GM18909 (cell line): ENCODE results near the gene KRTAP10-12.
"Not testable (repeated sequence)": the region's sequence is repeated elsewhere in the genome, so short reads cannot be mapped to it uniquely, and the experiment has no call there.

Experiments used
- ATAC-seq: cut with Tn5 transposase; IDR thresholded peaks from one replicate; pipeline ENCODE4 v1.9.1; 2021; ENCODE audit warnings: mild to moderate bottlenecking; ENCODE audit not compliant: unreplicated experiment, poor library complexity

KRTAP10-12 gene

GRCh38 chr21:44667612-44668011, 29.4 kb upstream of the KRTAP10-12 start:
- ATAC-seq, result no peak

- no peak for ATAC-seq
These were observed 26.1 kb upstream of the KRTAP10-12 start for GRCh38 chr21:44670642-44671432.

DNA sequence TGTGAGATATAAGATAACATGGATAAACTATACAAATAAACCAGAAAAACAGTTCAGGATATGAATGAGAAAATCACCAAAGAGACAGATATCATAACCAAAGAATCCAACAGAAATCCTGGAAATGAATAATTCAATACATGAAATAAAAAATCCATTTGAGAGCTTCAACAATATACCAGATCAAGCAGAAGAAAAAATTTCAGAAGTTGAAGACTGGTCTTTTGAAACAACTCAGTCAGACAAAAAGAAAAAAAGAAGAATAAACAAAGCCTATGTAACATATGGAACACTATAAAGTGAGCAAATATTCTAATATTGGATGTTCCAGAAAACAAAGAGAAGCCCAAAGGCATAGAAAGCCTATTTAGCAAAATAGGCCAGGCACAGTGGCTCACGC, 25.1 kb upstream of the KRTAP10-12 start:
- no peak for ATAC-seq

GRCh38 chr21:44677881-44678280, 19.1 kb upstream of the KRTAP10-12 start:
- ATAC-seq, result no peak

DNA sequence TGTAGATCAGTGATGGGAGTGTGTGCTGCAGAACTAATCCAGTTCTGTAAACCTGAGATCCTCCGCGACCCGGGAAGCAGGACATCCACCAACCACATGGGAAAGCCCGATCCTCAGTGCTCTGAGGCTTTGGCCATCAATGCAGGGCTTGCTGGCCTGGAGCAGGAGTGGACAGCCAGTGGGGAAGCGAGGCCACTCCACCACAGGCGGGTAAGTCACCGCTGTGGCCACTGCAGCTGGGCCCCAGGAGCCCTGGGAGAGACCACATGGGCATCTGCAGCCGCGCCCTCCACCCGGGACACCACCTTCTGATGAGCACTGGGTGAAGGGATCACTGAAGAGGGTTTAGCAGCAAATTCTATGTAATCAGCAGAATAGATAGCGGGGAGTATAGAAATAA, 15.8 kb upstream of the KRTAP10-12 start:
- no peak for ATAC-seq

DNA sequence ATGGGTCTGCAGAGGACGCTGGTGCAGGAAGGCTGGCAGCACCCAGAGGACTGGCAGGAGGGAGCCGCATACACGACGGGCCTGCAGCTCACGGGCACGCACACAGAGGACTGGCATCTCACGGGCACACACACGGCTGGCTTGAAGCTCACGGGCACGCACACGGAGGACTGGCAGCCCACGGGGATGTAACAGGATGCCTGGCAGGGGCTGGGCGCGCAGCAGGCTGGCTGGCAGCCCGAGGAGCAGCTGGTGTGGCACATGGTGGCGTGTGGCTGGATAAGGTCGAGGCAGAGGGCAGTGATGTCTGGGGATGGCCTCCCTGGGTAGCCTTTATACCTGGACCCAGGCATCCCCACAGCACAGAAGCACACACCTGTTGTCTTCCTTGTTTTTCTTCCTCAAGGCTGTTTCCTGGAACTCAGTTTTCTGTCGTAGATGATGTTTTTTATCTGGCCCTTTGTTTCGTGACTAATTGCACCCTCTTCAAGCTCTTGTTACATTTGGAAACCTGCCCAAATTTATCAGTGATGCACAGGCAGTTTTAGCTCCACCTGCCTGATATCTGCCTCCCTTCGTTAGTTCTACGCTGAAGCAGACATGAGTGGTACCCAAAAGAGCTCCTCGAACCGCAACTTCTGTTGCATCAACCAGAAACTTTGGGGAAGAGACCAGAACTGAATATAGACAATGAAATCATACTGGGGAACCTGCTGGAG, 15.0 kb upstream of the KRTAP10-12 start, which contains the start of gene KRTAP12-1:
Gene KRTAP12-1 (minus strand): TSS at position 303 of the 719 bp plus-strand sequence. CDS start 40 bp downstream, at position 263.
- ATAC-seq, result no peak

DNA sequence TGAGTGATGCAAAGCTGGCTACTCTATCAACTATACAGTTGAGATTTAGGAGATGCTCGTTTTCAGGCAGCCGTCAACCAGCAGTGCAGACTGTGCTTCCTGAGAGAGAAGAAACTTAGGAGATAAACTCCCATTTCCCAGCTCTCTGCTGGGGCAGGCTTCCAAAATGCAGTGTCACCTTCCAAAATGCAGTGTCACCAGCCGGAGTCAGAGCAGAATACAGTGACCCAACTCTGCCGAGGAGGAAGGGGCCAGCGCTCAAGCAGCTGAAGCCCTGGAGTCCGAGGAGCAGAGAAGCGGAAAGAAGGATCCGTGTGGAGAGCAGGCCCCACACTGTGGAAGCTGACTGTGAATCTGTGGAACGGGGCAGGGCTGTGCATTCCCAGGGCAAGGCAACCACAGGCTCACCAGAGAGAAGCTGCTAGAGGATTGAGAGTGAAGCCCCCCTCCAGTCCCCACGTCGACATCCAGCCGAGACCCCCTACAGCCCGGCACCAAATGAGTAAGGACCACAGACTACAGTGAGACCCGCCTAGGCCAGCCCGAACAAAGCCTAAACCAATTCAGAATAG, 14.3 kb upstream of the KRTAP10-12 start:
- ATAC-seq, result no peak

GRCh38 chr21:44684077-44684476, 12.9 kb upstream of the KRTAP10-12 start:
- ATAC-seq, result no peak

DNA sequence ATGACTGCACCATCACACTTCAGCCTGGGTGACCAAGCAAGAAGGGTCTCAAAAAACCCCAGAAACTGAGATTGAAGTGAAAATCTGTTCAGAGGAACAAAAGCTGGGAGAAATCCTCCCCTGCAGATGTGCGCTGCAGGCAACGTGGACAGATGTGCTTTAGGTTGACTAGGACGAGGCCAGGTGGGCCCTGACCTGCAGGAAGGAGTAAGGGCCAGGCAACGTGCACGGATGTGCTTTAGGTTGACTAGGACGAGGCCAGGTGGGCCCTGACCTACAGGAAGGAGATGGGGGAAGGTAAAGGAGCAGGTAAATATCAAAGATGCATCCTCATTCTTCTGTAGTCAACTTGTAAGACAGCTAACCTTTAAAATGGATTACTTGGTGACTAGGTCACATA, 12.5 kb upstream of the KRTAP10-12 start:
- no peak for ATAC-seq

DNA sequence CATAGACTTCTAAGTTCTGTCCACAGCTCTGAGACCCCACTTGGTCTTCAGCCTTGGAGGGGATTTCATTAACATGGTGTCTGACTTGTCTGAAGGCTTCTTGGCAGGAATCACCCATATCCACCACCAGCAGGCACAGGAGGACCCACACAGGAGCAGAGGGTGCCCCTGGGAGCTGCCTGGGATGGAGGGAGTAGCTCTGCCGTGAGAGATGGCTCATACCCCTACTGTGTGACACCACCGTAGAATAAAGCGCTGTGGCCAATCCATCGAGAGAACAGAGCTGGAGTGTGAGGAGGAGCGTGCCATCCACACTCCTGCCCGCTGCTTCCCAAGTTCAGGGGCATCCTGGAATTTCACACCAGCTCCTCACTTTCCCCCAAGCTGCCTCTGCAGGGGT, 11.9 kb upstream of the KRTAP10-12 start:
- not testable (repeated sequence) for ATAC-seq

DNA sequence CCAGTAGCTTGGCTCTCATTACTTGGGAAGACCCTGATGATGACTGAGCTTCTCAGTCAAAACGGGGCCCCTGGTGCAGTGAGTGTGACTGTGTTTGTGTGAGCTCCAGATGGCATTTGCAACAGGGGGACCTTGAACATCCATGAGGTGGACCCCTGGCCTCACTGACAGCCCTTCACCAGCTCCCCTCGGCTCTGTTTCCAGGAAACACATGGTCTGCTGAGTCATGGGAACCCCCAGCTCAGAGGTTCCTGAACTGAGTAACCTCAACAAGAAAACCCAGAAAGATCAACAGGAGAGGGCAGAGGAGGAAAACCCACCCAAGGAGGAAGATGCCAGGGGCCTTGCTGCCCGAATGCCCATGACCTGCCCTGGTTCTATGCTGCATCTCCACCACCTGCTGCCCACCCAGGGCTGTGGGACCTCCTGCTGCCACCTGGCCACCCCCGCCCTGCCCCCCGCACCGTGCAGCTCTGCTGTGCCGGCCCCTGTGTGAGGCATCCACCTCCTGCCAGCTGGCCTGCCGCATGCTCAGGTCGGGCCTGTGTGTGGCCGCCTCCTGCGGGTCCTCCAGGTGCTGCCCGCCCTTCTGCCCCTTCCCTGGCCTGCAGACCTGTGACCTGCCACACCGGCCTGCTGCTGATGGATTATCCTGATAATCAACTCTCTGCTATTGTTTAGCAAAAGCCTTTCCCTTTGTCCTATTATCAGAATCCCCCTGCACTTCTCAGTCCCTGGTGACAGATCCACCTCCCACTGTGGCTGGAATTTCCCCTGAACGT, 10.8 kb upstream of the KRTAP10-12 start:
- ATAC-seq, result no peak

DNA sequence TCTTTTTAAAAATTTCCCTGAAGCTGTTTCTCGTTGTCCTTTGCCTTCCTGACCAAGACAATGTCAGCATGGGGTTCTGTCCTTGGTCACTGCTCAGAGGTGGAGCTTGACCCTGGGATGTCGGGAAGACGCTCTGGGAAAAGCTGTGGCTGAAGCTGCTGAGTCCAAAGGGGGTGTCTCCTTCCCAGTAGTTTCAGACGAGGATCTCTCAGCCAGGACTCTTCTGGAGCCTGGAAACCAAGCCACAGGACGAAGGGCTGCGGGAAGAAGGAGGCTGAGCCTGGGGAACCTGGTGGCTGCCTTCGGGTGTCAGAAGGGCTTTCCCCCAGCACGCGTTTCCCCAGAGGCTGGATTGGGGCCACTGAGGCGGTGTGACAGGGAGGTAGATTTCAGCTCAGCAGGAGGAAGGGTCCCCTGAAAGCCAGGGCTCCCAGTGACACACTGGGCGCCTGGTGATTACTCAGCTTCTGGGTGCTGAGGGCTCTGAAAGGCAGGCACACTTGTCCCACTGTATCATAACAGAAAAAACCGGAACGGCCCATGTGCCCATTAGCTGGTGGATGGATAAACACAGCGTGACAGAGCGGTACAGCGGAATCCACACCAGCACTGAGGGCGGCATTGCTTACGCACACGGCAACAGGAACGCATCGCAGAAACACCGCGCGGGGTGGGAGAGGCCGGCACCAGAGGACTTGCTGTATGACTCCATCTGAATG, 10.0 kb upstream of the KRTAP10-12 start:
- no peak for ATAC-seq

DNA sequence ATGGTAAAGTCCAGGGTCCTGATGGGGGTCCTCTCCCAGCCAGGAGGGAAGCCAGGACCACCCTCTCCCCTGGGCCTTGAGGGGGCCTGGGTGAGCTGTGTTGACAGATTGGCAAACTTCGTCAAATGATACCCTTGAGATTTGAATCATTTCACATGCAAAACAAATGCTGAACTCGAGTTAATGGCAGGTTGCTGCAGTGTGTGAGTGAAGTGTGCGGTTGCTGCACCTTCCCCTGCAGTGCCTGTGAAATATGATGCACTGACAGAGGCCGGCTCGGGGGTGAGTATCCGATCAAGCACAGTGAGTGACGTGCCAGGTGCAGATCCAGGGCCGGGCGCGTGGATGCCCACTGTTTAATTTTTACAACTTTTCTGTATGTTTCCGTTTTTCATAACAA, 9.3 kb upstream of the KRTAP10-12 start:
- no peak for ATAC-seq

GRCh38 chr21:44689740-44690139, 7.2 kb upstream of the KRTAP10-12 start:
- ATAC-seq, result not testable (repeated sequence)

- no peak for ATAC-seq
These were observed 5.3 kb upstream of the KRTAP10-12 start for GRCh38 chr21:44691686-44692085.

DNA sequence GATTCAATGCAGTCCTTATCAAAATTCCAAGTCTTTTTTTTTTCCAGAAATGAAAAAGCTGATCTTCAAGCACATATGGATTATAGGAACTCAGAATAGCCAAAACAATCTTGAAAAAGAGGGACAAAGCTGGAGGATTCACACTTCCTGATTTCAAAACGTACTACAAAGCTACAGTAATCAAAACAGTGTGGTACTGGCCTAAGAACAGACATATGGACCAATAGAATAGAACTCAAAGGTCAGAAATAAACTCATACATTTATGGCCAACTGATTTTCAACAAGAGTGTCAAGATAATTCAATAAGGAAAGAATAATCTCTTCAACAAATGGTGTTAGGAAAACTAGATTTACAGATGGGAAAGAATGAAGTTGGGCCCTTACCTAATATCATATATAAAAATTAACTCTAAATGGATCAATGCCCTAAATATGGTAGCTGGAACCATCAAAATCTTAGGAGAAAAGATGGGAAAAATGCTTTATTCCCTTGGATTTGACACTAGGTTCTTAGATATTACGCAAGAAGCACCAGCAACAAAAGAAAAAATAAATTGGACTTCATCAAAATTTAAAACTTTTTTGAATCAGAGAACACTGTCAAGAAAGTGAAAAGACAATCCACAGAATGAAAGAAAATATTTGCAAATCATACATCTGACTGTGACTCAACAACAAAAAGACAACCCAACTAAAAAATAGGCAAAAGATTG, 4.0 kb upstream of the KRTAP10-12 start:
- no peak for ATAC-seq

DNA sequence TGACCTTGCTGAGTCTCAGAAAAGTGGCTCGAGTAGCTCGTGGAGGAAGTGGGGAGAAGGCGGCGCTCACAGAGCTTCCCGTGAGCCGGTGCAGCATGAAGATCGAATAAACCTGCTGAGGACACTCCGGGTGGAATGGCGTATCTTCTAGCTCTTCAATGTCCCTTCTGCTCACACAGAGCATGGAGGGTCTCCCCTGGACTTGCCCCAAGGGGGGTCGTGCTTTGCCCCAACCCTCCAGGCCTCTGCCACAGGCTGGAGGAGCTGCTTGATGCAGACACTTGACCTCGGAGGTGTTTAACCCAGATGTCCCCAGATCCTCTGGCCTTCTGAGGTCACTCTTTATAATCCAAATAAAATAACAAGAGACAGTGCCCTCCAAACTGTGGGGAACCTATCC, 2.2 kb upstream of the KRTAP10-12 start:
- no peak for ATAC-seq

- ATAC-seq, result no peak
These were observed 1.8 kb upstream of the KRTAP10-12 start for GRCh38 chr21:44695184-44695583.

GRCh38 chr21:44695641-44696040, 1.3 kb upstream of the KRTAP10-12 start:
- ATAC-seq, result no peak
